ENCODE measurements around the gene FADS1.
A peak's percentile ranks its signal among the peaks of the same experiment; 100 is the strongest.

Gene FADS1

DNA sequence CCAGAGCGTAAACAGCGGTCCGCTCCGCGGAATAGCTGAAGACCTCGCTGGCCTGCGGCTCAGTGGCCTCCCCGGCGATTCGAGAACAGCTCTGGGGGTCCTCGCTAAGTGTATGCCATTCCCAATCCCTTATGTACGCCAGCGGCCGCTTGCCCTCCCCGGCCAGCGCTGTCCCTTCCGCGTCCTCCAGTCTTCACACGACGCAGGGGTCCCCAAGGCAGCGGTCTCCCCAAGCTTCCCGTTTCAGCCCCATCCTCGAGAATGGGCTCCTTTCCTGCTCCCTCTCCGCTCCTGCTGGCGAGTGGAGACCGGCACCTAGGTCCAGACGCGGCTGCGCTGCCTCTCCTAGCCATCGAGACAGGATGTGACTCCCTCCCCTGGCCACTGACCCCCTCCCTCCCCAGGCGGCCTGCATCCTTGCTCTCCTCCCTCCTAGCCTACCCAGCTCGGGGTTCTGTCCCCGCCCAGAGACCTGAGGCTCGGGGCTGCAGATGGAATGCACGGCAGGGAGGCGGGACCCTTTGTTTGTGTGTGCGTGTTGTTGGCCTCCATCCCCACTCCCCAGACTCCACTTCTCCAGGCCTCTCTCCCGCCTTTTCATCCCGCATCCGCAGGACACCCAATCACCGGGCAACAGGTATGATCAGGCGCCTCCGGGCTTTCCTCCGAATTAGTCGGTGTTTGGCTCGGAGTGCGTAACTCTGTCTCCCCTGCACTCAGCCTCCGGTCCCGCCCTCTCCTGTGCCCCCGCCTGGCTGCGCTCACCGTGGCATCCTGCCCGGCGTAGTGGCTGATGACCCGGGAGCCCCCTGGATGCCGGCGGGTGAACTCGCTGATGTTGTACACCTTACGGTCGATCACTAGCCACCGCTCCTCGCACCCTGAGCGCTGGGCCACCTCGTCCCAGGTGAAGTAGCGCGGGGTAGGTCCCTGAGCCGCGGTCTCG, 740 bp downstream of the FADS1 start:
- Mint-ChIP-seq H3K4me1 (peaks cover 16% of the 10 kb centered on the region), H3K4me3 (peak overlapping the region; percentile 91), H3K9me3 (no peaks in the 10 kb centered on the region), H3K27me3 (peaks cover 21% of the 10 kb centered on the region), H3K36me3 (no peaks in the 10 kb centered on the region), H3K27ac (peak overlapping the region; percentile 59)

DNA sequence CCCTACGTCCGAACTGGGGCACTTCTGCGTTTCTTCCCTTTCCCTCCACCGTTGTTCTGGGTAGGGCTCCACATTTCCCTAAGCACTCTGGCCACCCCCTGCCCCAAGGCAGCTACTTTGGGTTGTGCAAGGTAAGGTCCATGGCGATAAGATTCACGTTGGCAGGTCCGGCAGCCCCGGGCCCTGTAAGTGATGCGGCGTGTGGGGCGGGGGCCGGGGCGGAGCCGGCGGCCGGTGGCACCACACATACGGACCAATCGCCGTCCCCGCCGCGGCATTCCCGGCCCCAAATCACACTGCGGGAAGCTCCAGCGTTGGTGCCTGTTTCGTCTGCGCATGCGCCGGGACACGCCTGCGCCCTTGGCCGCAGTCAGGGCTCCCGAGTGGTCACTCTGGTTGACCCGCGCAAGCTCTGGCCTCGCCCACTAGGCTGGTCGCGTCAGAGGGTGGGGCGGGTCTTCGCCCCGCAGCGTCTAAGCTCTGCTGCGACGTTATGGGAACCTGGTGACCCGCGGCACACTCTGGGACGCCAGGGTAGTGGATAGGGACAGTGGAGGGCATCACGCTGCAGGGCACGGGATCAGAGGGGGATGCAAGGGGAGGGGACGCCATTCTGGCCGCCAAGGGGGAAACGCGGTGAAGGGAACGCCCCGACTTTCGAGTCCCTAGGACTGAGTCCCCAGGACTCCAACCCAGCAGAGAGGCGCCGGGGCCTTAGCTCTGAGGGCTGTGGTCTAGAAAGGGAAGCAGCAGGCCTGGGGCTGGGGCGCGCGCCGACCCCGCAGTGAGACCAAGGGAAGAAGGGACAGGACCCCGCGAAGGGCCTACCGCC, 1.6 kb downstream of the FADS1 start:
- peak overlapping the region; percentile 91 for H3K4me3 Mint-ChIP-seq
- peaks cover 21% of the 10 kb centered on the region for H3K27me3 Mint-ChIP-seq
- peaks cover 16% of the 10 kb centered on the region for H3K4me1 Mint-ChIP-seq
- no peaks in the 10 kb centered on the region for H3K9me3 Mint-ChIP-seq
- no peaks in the 10 kb centered on the region for H3K36me3 Mint-ChIP-seq
- no peak overlapping the region for H3K27ac Mint-ChIP-seq

DNA sequence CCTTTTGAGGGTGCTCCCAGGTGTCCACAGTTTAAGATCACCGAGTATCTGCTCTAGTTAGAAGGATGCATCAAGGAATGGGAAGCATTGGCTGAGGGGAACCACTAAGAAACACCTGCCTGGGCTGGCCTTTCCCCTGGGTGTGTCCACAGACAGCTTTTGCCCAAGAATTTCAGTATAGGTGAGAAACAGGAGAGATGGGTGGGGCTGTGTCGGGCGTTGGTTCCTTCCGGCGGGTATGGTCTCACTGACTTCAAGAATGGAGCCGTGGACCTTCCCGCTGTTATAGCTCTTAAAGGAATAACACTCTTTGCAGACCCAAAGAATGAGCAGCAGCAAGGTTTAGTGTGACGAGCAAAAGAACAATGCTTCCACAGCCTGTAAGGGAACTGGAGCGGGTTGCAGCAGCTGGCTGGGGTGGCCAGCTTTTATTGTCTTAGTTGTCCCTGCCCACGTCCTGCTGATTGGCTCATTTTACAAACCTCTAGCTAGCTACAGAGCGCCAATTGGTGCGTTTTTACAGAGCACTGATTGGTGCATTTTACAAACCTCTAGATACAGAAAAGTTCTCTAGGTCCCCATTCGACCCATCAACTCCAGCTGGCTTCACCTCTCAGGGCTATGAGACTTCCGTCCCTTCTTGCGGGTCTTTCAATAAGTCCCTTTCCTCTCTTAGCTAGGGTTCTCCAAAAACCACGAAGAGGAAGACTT, 2.4 kb downstream of the FADS1 start:
- peak overlapping the region; percentile 91 for H3K4me3 Mint-ChIP-seq
- H3K36me3 Mint-ChIP-seq: no peaks in the 10 kb centered on the region
- H3K9me3 Mint-ChIP-seq: no peaks in the 10 kb centered on the region
- peaks cover 21% of the 10 kb centered on the region for H3K27me3 Mint-ChIP-seq
- H3K27ac Mint-ChIP-seq: no peak overlapping the region
- H3K4me1 Mint-ChIP-seq: peaks cover 16% of the 10 kb centered on the region

GRCh38 chr11:61812736-61813411, 3.9 kb downstream of the FADS1 start:
- peaks cover 18% of the 10 kb centered on the region for H3K27me3 Mint-ChIP-seq
- peaks cover 16% of the 10 kb centered on the region for H3K4me1 Mint-ChIP-seq
- no peak overlapping the region for H3K4me3 Mint-ChIP-seq
- H3K27ac Mint-ChIP-seq: no peak overlapping the region
- H3K9me3 Mint-ChIP-seq: no peaks in the 10 kb centered on the region
- H3K36me3 Mint-ChIP-seq: no peaks in the 10 kb centered on the region

- H3K9me3 Mint-ChIP-seq: no peaks in the 10 kb centered on the region
- H3K36me3 Mint-ChIP-seq: no peaks in the 10 kb centered on the region
- H3K4me3 Mint-ChIP-seq: no peak overlapping the region
- H3K27ac Mint-ChIP-seq: no peak overlapping the region
- peaks cover 15% of the 10 kb centered on the region for H3K27me3 Mint-ChIP-seq
- peaks cover 16% of the 10 kb centered on the region for H3K4me1 Mint-ChIP-seq
Observed at GRCh38 chr11:61811831-61812230, 5.0 kb downstream of the FADS1 start.

DNA sequence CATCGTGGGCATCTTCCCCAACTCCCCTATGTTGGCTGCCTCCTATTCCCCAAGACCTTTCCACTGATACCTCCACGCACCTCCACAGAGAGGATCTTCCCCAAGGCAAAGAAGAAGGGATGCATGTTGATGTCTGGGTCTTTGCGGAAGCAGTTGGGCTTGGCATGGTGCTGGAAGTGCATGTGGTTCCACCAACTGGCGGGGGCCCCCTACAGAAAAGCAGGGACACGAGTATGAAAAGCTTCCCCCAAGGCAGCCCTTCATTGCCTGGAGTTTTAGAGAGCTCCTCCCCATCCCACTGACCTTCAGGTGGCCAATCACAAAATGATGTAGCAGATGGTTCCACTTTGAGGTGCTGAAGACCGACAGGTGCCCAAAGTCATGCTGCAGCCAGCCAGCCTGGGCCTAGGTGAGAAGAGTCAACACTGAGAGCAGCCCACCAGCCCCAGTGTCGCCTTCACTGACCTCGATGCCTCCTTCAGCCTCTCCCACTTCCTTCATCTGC, 6.1 kb downstream of the FADS1 start:
- Mint-ChIP-seq H3K36me3 (no peaks in the 10 kb centered on the region), H3K9me3 (no peaks in the 10 kb centered on the region), H3K27me3 (peaks cover 12% of the 10 kb centered on the region), H3K4me1 (peaks cover 10% of the 10 kb centered on the region), H3K27ac (no peak overlapping the region), H3K4me3 (no peak overlapping the region)

DNA sequence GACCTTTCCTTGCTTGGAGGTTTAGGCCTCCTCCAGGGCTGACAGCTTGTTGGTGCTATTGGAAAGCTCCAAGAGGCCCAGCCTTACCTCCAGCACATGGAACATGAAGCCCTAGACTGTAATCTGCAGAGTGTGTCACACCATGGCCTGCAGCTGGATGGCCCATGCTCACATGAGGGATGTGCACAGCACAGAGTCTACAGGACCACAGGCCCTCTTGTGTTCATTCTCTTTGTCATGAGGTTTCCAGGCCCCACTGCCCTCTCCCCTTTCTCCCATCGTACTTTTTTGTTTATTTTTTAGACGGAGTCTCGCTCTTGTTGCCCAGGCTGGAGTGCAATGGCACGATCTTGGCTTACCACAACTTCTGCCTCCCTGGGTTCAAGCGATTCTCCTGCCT, 10.0 kb downstream of the FADS1 start:
- no peaks in the 10 kb centered on the region for H3K4me1 Mint-ChIP-seq
- no peak overlapping the region for H3K4me3 Mint-ChIP-seq
- no peak overlapping the region for H3K27ac Mint-ChIP-seq
- H3K27me3 Mint-ChIP-seq: no peaks in the 10 kb centered on the region
- H3K9me3 Mint-ChIP-seq: no peaks in the 10 kb centered on the region
- peaks cover 4% of the 10 kb centered on the region for H3K36me3 Mint-ChIP-seq

DNA sequence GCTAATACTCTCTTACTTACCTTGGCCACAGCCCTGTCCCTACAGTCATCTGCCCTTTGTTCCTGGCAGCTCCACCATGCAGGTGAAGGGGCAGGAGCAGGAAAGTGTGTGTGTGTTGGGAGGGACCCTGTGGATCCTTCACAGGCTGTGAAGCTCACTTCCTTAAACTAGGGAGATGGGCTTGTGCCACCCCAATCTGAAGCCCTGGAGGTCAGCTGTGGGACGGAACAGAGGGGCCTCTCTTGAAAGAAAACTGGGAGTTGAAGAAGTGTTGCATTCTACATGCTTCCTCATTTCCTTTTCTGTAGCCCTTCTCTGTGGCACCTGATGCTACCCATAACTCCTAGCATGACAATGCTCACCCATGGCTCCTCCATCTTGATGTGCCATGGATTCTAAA, 11.7 kb downstream of the FADS1 start:
- Mint-ChIP-seq H3K27ac (no peak overlapping the region), H3K4me1 (no peaks in the 10 kb centered on the region), H3K4me3 (no peak overlapping the region), H3K9me3 (no peaks in the 10 kb centered on the region), H3K36me3 (peaks cover 4% of the 10 kb centered on the region), H3K27me3 (no peaks in the 10 kb centered on the region)

- peaks cover 5% of the 10 kb centered on the region for H3K36me3 Mint-ChIP-seq
- H3K4me1 Mint-ChIP-seq: no peaks in the 10 kb centered on the region
- no peak overlapping the region for H3K27ac Mint-ChIP-seq
- H3K27me3 Mint-ChIP-seq: no peaks in the 10 kb centered on the region
- no peaks in the 10 kb centered on the region for H3K9me3 Mint-ChIP-seq
- no peak overlapping the region for H3K4me3 Mint-ChIP-seq
Observed at GRCh38 chr11:61803889-61804647, 12.7 kb downstream of the FADS1 start.

- no peaks in the 10 kb centered on the region for H3K9me3 Mint-ChIP-seq
- H3K36me3 Mint-ChIP-seq: peaks cover 5% of the 10 kb centered on the region
- no peaks in the 10 kb centered on the region for H3K27me3 Mint-ChIP-seq
- no peaks in the 10 kb centered on the region for H3K4me1 Mint-ChIP-seq
- no peak overlapping the region for H3K4me3 Mint-ChIP-seq
- no peak overlapping the region for H3K27ac Mint-ChIP-seq
Observed at GRCh38 chr11:61802605-61803004, 14.2 kb downstream of the FADS1 start.

- Mint-ChIP-seq H3K9me3 (no peaks in the 10 kb centered on the region), H3K27ac (no peak overlapping the region), H3K4me3 (no peak overlapping the region), H3K36me3 (peaks cover 5% of the 10 kb centered on the region), H3K27me3 (no peaks in the 10 kb centered on the region), H3K4me1 (peaks cover 6% of the 10 kb centered on the region)
Observed at GRCh38 chr11:61800331-61801281, 16.2 kb downstream of the FADS1 start.

DNA sequence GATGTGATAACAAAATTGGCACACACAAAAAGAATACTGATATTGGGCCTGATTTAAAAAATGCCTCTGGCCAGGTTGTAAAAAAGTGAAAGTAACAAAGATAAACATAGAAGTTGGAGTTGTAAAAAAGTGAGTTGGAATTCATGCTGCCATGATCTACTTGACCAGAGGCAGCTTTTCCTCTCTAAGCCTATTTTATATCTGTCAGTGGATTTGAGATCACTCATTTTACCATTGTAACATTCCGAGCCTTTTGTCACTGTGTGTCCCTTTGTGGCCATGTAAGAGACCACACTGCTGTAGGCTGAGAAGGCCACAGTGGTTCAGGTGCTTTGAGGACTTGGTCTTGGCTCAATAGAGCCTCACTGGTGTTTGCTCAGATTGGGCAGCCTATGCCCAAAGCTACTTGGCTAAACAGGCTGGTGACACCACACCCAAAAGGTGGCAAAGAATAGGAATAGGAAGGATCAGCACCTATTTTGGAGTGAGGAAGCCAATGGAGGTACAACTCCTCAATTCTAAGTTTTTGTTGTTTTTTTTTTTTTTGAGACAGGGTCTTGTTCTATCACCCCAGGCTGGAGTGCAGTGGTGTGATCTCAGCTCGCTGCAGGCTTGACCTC, 17.0 kb downstream of the FADS1 start:
- H3K36me3 Mint-ChIP-seq: peaks cover 4% of the 10 kb centered on the region
- peaks cover 6% of the 10 kb centered on the region for H3K4me1 Mint-ChIP-seq

GRCh38 chr11:61797263-61797944, 19.4 kb downstream of the FADS1 start:
- no peaks in the 10 kb centered on the region for H3K9me3 Mint-ChIP-seq
- H3K4me3 Mint-ChIP-seq: no peak overlapping the region
- peaks cover 1% of the 10 kb centered on the region for H3K36me3 Mint-ChIP-seq
- peaks cover 14% of the 10 kb centered on the region for H3K4me1 Mint-ChIP-seq
- no peak overlapping the region for H3K27ac Mint-ChIP-seq
- H3K27me3 Mint-ChIP-seq: no peaks in the 10 kb centered on the region

More for the DNA sequence above, 17.0 kb downstream of the FADS1 start:
- Mint-ChIP-seq H3K27me3 (no peaks in the 10 kb centered on the region), H3K9me3 (no peaks in the 10 kb centered on the region), H3K4me3 (no peak overlapping the region), H3K27ac (no peak overlapping the region)

Data from activated naive CD4-positive, alpha-beta T cell treated with anti-CD3 and anti-CD28 coated beads, Interleukin-2, amount 50 U/mL, for 24 hours (primary cell).